HCT116 (cell line): ENCODE results near the gene SMARCB1. TPM values are rescaled to one million over a fixed set of nuclear protein-coding genes. Genes with fewer than 3 reads are reported as not detected.

ENCODE experiments used
- ATAC-seq: fragments of 200-7000 bp; cut with Tn5 transposase; 2 replicates; pipeline ENCODE4 v1.9.1; 2020; ENCODE audit warnings: mild to moderate bottlenecking, moderate library complexity
- BruUV-seq: library from RNA; stranded (reverse); fragments of 400-500 nt; replicated peaks from 2 replicates; lab custom pipeline; 2021; lab: Mats Ljungman, UMichigan
- CTCF ChIA-PET: fragments of 300-600 bp; sonication (Branson Sonifier 250); formaldehyde crosslinking; loops from one replicate; lab custom pipeline; 2021; ENCODE audit warnings: antibody characterized with exemption; lab: Charles Lee
- POLR2A ChIA-PET: fragments of 300-600, 350-600 bp; sonication (Branson Sonifier 250); formaldehyde crosslinking; loops from one replicate; lab custom pipeline; 2021; ENCODE audit warnings: antibody characterized with exemption; lab: Charles Lee
- RAD21 ChIA-PET, 2 experiments: fragments of 300-600 bp; sonication (Branson Sonifier 250); formaldehyde crosslinking; loops; one replicate each; lab custom pipeline; 2023; ENCODE audit warnings: low total read pairs in 2 of 2; ENCODE audit not compliant: uncharacterized antibody in 2 of 2, unreplicated experiment in 2 of 2, low non-redundant PET in 1 of 2; lab: Charles Lee
- DNase-seq: peaks from one replicate; pipeline ENCODE4 v3.0.0-alpha.2; 2010; ENCODE audit warnings: low read depth, low spot score
- H2AFZ ChIP-seq: fragments of 200-600 bp; shearing (Covaris generic), sonication (generic); 2 replicates; pipeline ENCODE4 v1.6.1; 2017; ENCODE audit warnings: low read depth, mixed run types, mixed read lengths, antibody characterized with exemption, low read length; ENCODE audit not compliant: poor library complexity, severe bottlenecking
- H3K27ac ChIP-seq: 2 replicates; pipeline ENCODE4 v1.5.1; 2012; ENCODE audit warnings: low read depth, low read length
- H3K27me3 ChIP-seq: fragments of 200-600 bp; sonication (generic); 2 replicates; pipeline ENCODE4 v1.6.1; 2016; ENCODE audit warnings: mixed run types, low read length, mixed read lengths; ENCODE audit not compliant: insufficient read depth
- H3K36me3 ChIP-seq, 2 experiments: fragments of 200-500 bp in 1 of 2; fragments of 200-600 bp in 1 of 2; sonication (Bioruptor generic) in 1 of 2; sonication (generic) in 1 of 2; 2 replicates each; pipeline versions ENCODE4 v1.5.1 to v1.6.1; 2014 to 2016; ENCODE audit warnings: low read length in 2 of 2, inconsistent platforms in 1 of 2, mixed read lengths in 1 of 2, mixed run types in 1 of 2; ENCODE audit not compliant: insufficient read depth in 2 of 2, control insufficient read depth in 1 of 2
- H3K4me1 ChIP-seq, 2 experiments: fragments of 200-600 bp in 1 of 2; sonication (generic) in 1 of 2; 2 replicates each; pipeline versions ENCODE4 v1.5.1 to v1.6.1; 2012 to 2017; ENCODE audit warnings: low read length in 2 of 2, inconsistent platforms in 1 of 2, mild to moderate bottlenecking in 1 of 2, mixed read lengths in 1 of 2, mixed run types in 1 of 2, moderate library complexity in 1 of 2; ENCODE audit not compliant: insufficient read depth in 2 of 2, control insufficient read depth in 1 of 2
- H3K4me2 ChIP-seq: fragments of 200-600 bp; sonication (generic); 2 replicates; pipeline ENCODE4 v1.6.1; 2017; ENCODE audit warnings: mixed run types, low read length, mixed read lengths
- H3K4me3 ChIP-seq, 2 experiments: fragments of 200-600 bp in 1 of 2; sonication (generic) in 1 of 2; replicated peaks in 1 of 2; 2 replicates each; pipeline ENCODE4 v1.5.1; 2011 to 2016; ENCODE audit warnings: low read length in 2 of 2, control low read depth in 1 of 2, low read depth in 1 of 2, mild to moderate bottlenecking in 1 of 2, mixed read lengths in 1 of 2, mixed run types in 1 of 2
- H3K79me2 ChIP-seq: fragments of 200-600 bp; sonication (generic); 2 replicates; pipeline ENCODE4 v1.6.1; 2017; ENCODE audit warnings: mild to moderate bottlenecking, mixed run types, low read length, moderate library complexity, mixed read lengths; ENCODE audit not compliant: insufficient read depth
- H3K9ac ChIP-seq: fragments of 200-600 bp; sonication (generic); 2 replicates; pipeline ENCODE4 v1.6.1; 2016; ENCODE audit warnings: low read length, mixed read lengths
- H3K9me2 ChIP-seq: fragments of 200-600 bp; sonication (generic), shearing (Covaris generic); 2 replicates; pipeline ENCODE4 v1.6.1; 2017; ENCODE audit warnings: mixed run types, mild to moderate bottlenecking, moderate library complexity; ENCODE audit not compliant: insufficient read depth
- H3K9me3 ChIP-seq, 2 experiments: fragments of 200-500 bp in 1 of 2; fragments of 200-600 bp in 1 of 2; sonication (Bioruptor generic) in 1 of 2; sonication (generic) in 1 of 2; 2 replicates each; pipeline ENCODE4 v1.6.1; 2014 to 2017; ENCODE audit warnings: low read length in 2 of 2, mixed read lengths in 2 of 2, inconsistent platforms in 1 of 2, low read depth in 1 of 2, mild to moderate bottlenecking in 1 of 2, mixed run types in 1 of 2, moderate library complexity in 1 of 2; ENCODE audit not compliant: control insufficient read depth in 1 of 2, insufficient read depth in 1 of 2
- H4K20me1 ChIP-seq: fragments of 200-600 bp; sonication (generic), shearing (Covaris generic); 2 replicates; pipeline ENCODE4 v1.6.1; 2017; ENCODE audit warnings: mixed run types, mild to moderate bottlenecking, moderate library complexity; ENCODE audit not compliant: insufficient read depth
- CEBPB ChIP-seq: IDR thresholded peaks from 2 replicates; pipeline ENCODE4 v1.6.1; 2012; ENCODE audit warnings: low read depth
- CTCF ChIP-seq, 3 experiments: fragments of 200-600 bp in 1 of 3; sonication (generic) in 1 of 3; IDR thresholded peaks in 2 of 3; conservative IDR thresholded peaks in 1 of 3; 2 replicates each; pipeline ENCODE4 v1.5.1; 2012 to 2017; ENCODE audit warnings: low read depth in 2 of 3, low read length in 2 of 3, antibody characterized with exemption in 1 of 3, borderline replicate concordance in 1 of 3, control low read depth in 1 of 3, mild to moderate bottlenecking in 1 of 3, mixed read lengths in 1 of 3, mixed run types in 1 of 3, moderate library complexity in 1 of 3; ENCODE audit not compliant: insufficient read depth in 1 of 3
- EGR1 ChIP-seq: IDR thresholded peaks from 2 replicates; pipeline ENCODE4 v1.6.1; 2012; ENCODE audit warnings: low read depth
- EZH2phosphoT487 ChIP-seq: fragments of 200-600 bp; IDR thresholded peaks from 2 replicates; pipeline ENCODE4 v1.6.1; 2018; ENCODE audit warnings: antibody characterized with exemption, borderline replicate concordance
- JUND ChIP-seq: IDR thresholded peaks from 2 replicates; pipeline ENCODE4 v1.6.1; 2012
- MAX ChIP-seq: IDR thresholded peaks from 2 replicates; pipeline ENCODE4 v1.6.1; 2012
- POLR2AphosphoS5 ChIP-seq: IDR thresholded peaks from 2 replicates; pipeline ENCODE4 v1.6.1; 2011; ENCODE audit warnings: mild to moderate bottlenecking, low read depth, low read length, moderate library complexity
- RAD21 ChIP-seq: IDR thresholded peaks from 2 replicates; pipeline ENCODE4 v1.6.1; 2012; ENCODE audit warnings: low read depth, mild to moderate bottlenecking
- REST ChIP-seq: IDR thresholded peaks from 2 replicates; pipeline ENCODE4 v1.6.1; 2012; ENCODE audit warnings: low read depth
- TCF7L2 ChIP-seq: IDR thresholded peaks from 2 replicates; pipeline ENCODE4 v1.7.0; 2011; ENCODE audit warnings: borderline replicate concordance, inconsistent platforms; ENCODE audit not compliant: insufficient read depth, insufficient read length; ENCODE audit errors: extremely low read depth
- ZBTB33 ChIP-seq: IDR thresholded peaks from 2 replicates; pipeline ENCODE4 v1.6.1; 2011; ENCODE audit warnings: mild to moderate bottlenecking, low read length, moderate library complexity; ENCODE audit not compliant: insufficient replicate concordance; ENCODE audit errors: extremely low read depth
- ZNF274 ChIP-seq: fragments of 200-500 bp; sonication (Bioruptor generic); IDR thresholded peaks from 2 replicates; pipeline ENCODE4 v1.6.1; 2014; ENCODE audit warnings: mild to moderate bottlenecking, low read depth, low read length, inconsistent platforms
- intact Hi-C: fragments of 100-400 bp; cut with micrococcal nuclease; formaldehyde crosslinking; loops from 2 replicates; pipeline ENCODE4 v1.10.0; 2022
- total RNA-seq: library from RNA; stranded (reverse); gene quantifications from one replicate; pipeline ENCODE4 v1.2.1, GENCODE V29; 2021; ENCODE audit not compliant: unreplicated experiment

The SMARCB1 gene
- total RNA-seq, 1 experiment from 2014 or later = 101 TPM

GRCh38 chr22:23781065-23781464 is 5.7 kb upstream of the SMARCB1 start:
- TF ChIP-seq RAD21 (no peak), REST (no peak), MAX (no peak), JUND (no peak), ZBTB33 (no peak), CEBPB (no peak), TCF7L2 (no peak), CTCF (IDR thresholded peaks at IDR 0.05 in 2 of 3, conservative IDR thresholded peaks at IDR 0.05 in 1 of 3; ENCODE audit: borderline replicate concordance in 1 of 3, insufficient read depth in 1 of 3, low read depth in 2 of 3, low read length in 2 of 3) (no peak), POLR2AphosphoS5 (no peak), EZH2phosphoT487 (no peak), ZNF274 (no peak), EGR1 (no peak)
- Histone ChIP-seq H3K36me3 (no peaks in the 10 kb centered on the region), H3K27ac (peak overlapping the region; percentile 39; the same call in 1 of the 2 replicates), H3K4me1 (peaks cover 17 to 32% of the 10 kb centered on the region in 2 experiments), H3K27me3 (no peaks in the 10 kb centered on the region), H3K79me2 (no peaks in the 10 kb centered on the region), H3K9me3 (no peaks in the 10 kb centered on the region), H3K9ac (peak overlapping the region; percentile 31; the same call in 1 of the 2 replicates), H3K4me2 (peak overlapping the region; percentile 54), H3K4me3 (no peak overlapping the region; a peak in 1 of 4 replicates), H3K9me2 (no peaks in the 10 kb centered on the region), H2AFZ (no peak overlapping the region), H4K20me1 (no peaks in the 10 kb centered on the region)
- BruUV-seq = no TSS peak
- ChIA-PET POLR2A (interaction anchor here (1.0 kb wide), 1 partner anchor 9 kb away, joined by 4 read pairs; the partner anchor contains the start of gene MMP11), CTCF (no interaction called here), RAD21 (no interaction called here)
- DNase-seq (no peak), ATAC-seq (no peak)
- intact Hi-C loops = no loop called here
